Endothelial cell of umbilical vein (primary cell): ENCODE results near the gene DLG1. TPM values are rescaled to one million over a fixed set of nuclear protein-coding genes. Genes with fewer than 3 reads are reported as not detected.

Experiments
- BruUV-seq: library from RNA; stranded (reverse); fragments of 400-500 nt; replicated peaks from 2 replicates; lab custom pipeline; 2021; lab: Mats Ljungman, UMichigan
- CTCF ChIA-PET: fragments of 300-600, 350-600 bp; sonication (Branson Sonifier 250); formaldehyde crosslinking; loops from one replicate; lab custom pipeline; 2021; ENCODE audit warnings: antibody characterized with exemption, inconsistent platforms; lab: Charles Lee
- POLR2A ChIA-PET: fragments of 300-600, 350-600 bp; sonication (Branson Sonifier 250); formaldehyde crosslinking; loops from one replicate; lab custom pipeline; 2021; ENCODE audit warnings: antibody characterized with exemption, inconsistent platforms; lab: Charles Lee
- DNase-seq: peaks from one replicate; pipeline ENCODE4 v3.0.0-alpha.2; 2011; ENCODE audit warnings: low read depth, low spot score
- FAIRE-seq: peaks from 2 replicates; lab custom pipeline; 2011; peaks lifted over from hg19 to GRCh38; lab: Jason Lieb, UNC
- H2AFZ ChIP-seq: 2 replicates; pipeline ENCODE4 v1.6.0; 2012; ENCODE audit warnings: low read depth, low read length, control low read depth, inconsistent platforms
- H3K27ac ChIP-seq: 2 replicates; pipeline ENCODE4 v1.5.1; 2011; ENCODE audit warnings: low read depth, mild to moderate bottlenecking, control low read depth, low read length, moderate library complexity; ENCODE audit not compliant: insufficient read depth
- H3K27me3 ChIP-seq, 2 experiments: 2 replicates each; pipeline versions ENCODE4 v1.6.0 to v1.6.1; 2011; ENCODE audit warnings: low read length in 2 of 2, mixed read lengths in 1 of 2; ENCODE audit not compliant: control insufficient read depth in 2 of 2, insufficient read depth in 2 of 2
- H3K36me3 ChIP-seq, 2 experiments: 2 replicates in 1 of 2; 3 replicates in 1 of 2; pipeline ENCODE4 v1.5.1; 2011; ENCODE audit warnings: low read length in 2 of 2, mild to moderate bottlenecking in 1 of 2, moderate library complexity in 1 of 2; ENCODE audit not compliant: control insufficient read depth in 2 of 2, insufficient read depth in 2 of 2; ENCODE audit errors: extremely low read depth in 1 of 2
- H3K4me1 ChIP-seq: 3 replicates; pipeline ENCODE4 v1.5.1; 2011; ENCODE audit warnings: mild to moderate bottlenecking, low read length; ENCODE audit not compliant: control insufficient read depth, insufficient read depth; ENCODE audit errors: extremely low read depth
- H3K4me2 ChIP-seq: 2 replicates; pipeline ENCODE4 v1.6.1; 2011; ENCODE audit warnings: low read length, control low read depth, mixed read lengths; ENCODE audit not compliant: insufficient read depth
- H3K4me3 ChIP-seq, 3 experiments: fragments of 200-600 bp in 1 of 3; sonication (generic), shearing (Covaris generic) in 1 of 3; replicated peaks in 1 of 3; 2 replicates each; pipeline ENCODE4 v1.5.1; 2011 to 2016; ENCODE audit warnings: control low read depth in 3 of 3, low read length in 3 of 3, mild to moderate bottlenecking in 2 of 3, inconsistent platforms in 1 of 3, low read depth in 1 of 3, moderate library complexity in 1 of 3; ENCODE audit not compliant: insufficient read depth in 1 of 3
- H3K79me2 ChIP-seq: 2 replicates; pipeline ENCODE4 v1.6.0; 2012; ENCODE audit warnings: low read length, inconsistent platforms; ENCODE audit not compliant: control insufficient read depth, insufficient read depth
- H3K9ac ChIP-seq: replicated peaks from 2 replicates; pipeline ENCODE3; 2011; ENCODE audit warnings: low read length, control low read depth; ENCODE audit not compliant: insufficient read depth; ENCODE audit errors: extremely low read depth
- H3K9me1 ChIP-seq: replicated peaks from 3 replicates; pipeline ENCODE4 v1.6.0; 2011; ENCODE audit warnings: mild to moderate bottlenecking, low read length; ENCODE audit not compliant: control insufficient read depth, insufficient read depth; ENCODE audit errors: extremely low read depth
- H3K9me3 ChIP-seq: replicated peaks from 2 replicates; pipeline ENCODE4 v1.5.1; 2012; ENCODE audit warnings: low read length, inconsistent platforms; ENCODE audit not compliant: control insufficient read depth, insufficient read depth
- H4K20me1 ChIP-seq: replicated peaks from 2 replicates; pipeline ENCODE3; 2011; ENCODE audit warnings: mild to moderate bottlenecking, low read length; ENCODE audit not compliant: control insufficient read depth, insufficient read depth; ENCODE audit errors: extremely low read depth
- CTCF ChIP-seq, 2 donors: IDR thresholded peaks; 1 replicate in 1 of 2; 2 replicates in 1 of 2; pipeline ENCODE4 v1.5.1; 2011; ENCODE audit warnings: low read length in 2 of 2, mild to moderate bottlenecking in 2 of 2, moderate library complexity in 2 of 2, control low read depth in 1 of 2, inconsistent platforms in 1 of 2, low read depth in 1 of 2; ENCODE audit not compliant: insufficient read depth in 1 of 2; ENCODE audit errors: extremely low read depth in 1 of 2
- EZH2 ChIP-seq: IDR thresholded peaks from 2 replicates; pipeline ENCODE4 v1.6.1; 2012; ENCODE audit warnings: borderline replicate concordance, low read depth, mild to moderate bottlenecking, moderate library complexity, low read length, inconsistent platforms; ENCODE audit not compliant: severe bottlenecking
- GATA2 ChIP-seq: IDR thresholded peaks from 2 replicates; pipeline ENCODE4 v1.7.0; 2011; ENCODE audit warnings: low read depth, mild to moderate bottlenecking, moderate library complexity, mixed read lengths, low read length; ENCODE audit not compliant: insufficient read length, insufficient read depth
- JUN ChIP-seq: IDR thresholded peaks from 2 replicates; pipeline ENCODE4 v1.6.1; 2011; ENCODE audit warnings: borderline replicate concordance, low read depth; ENCODE audit not compliant: insufficient read length, insufficient read depth
- MAX ChIP-seq: IDR thresholded peaks from 2 replicates; pipeline ENCODE4 v1.6.1; 2011; ENCODE audit not compliant: insufficient read depth, insufficient read length
- MYC ChIP-seq: IDR thresholded peaks from one replicate; pipeline ENCODE4 v1.6.1; 2011; ENCODE audit warnings: mild to moderate bottlenecking, low read depth, low read length
- POLR2A ChIP-seq: IDR thresholded peaks from 2 replicates; pipeline ENCODE4 v1.6.1; 2012; ENCODE audit warnings: low read depth, mild to moderate bottlenecking, control low read depth, low read length
- POLR2AphosphoS5 ChIP-seq: IDR thresholded peaks from 2 replicates; pipeline ENCODE4 v1.6.1; 2012; ENCODE audit warnings: low read depth, mild to moderate bottlenecking, control low read depth, low read length, moderate library complexity; ENCODE audit not compliant: insufficient read depth
- dilution Hi-C: fragments of 300-500 bp; cut with MboI; formaldehyde crosslinking; loops from one replicate; pipeline ENCODE4 v1.15.0; 2019; ENCODE audit warnings: low sequenced_read_pairs; ENCODE audit not compliant: extremely low pct_ligation_motif_present
- intact Hi-C: fragments of 100-400 bp; cut with micrococcal nuclease; formaldehyde crosslinking; loops from one replicate; pipeline ENCODE4 v1.10.0; 2022
- polyA plus RNA-seq, 4 experiments: library from polyadenylated mRNA; depleted of rRNA in 3 of 4; stranded (reverse) in 3 of 4; unstranded in 1 of 4; fragments of >200 nt; gene quantifications; 2 replicates each; pipeline versions ENCODE4 v1.2.1 to v1.2.3, GENCODE V29; 2011 to 2012; ENCODE audit warnings: missing spikeins in 1 of 4
- total RNA-seq: library from RNA; stranded (reverse); gene quantifications from 2 replicates; pipeline ENCODE4 v1.2.3, GENCODE V29; 2021

DLG1 gene
- total and polyA plus RNA-seq, 2 donors (not counting 3 experiments of a cell fraction or from before 2014, with no cell fraction given): 26.5 to 80.1 TPM

- dilution Hi-C loops: loop anchor here (25.0 kb wide), 1 partner anchor 251 kb away; no protein-coding TSS in a partner anchor
These were observed 37.3 kb downstream of the DLG1 start for GRCh38 chr3:197261164-197261509.

GRCh38 chr3:197260491-197261163 lies 37.8 kb downstream of the DLG1 start:
- CTCF ChIA-PET: interaction anchor here (0.6 to 2.6 kb wide), 8 partner anchors 9 to 303 kb away, joined by 3 to 8 read pairs (median 4); no protein-coding TSS in a partner anchor
- Histone ChIP-seq H3K36me3 (no peaks in the 10 kb centered on the region), H4K20me1 (peaks cover 11% of the 10 kb centered on the region), H2AFZ (no peak overlapping the region), H3K4me3 (no peak overlapping the region), H3K9me1 (no peaks in the 10 kb centered on the region), H3K4me1 (no peaks in the 10 kb centered on the region), H3K4me2 (no peak overlapping the region), H3K9ac (no peak overlapping the region), H3K79me2 (peaks cover 84% of the 10 kb centered on the region), H3K27me3 (no peaks in the 10 kb centered on the region), H3K9me3 (no peaks in the 10 kb centered on the region), H3K27ac (no peak overlapping the region)
- no TSS peak for BruUV-seq
- FAIRE-seq (no peak), DNase-seq (no peak)
- intact Hi-C loops: no loop called here
- POLR2A ChIA-PET: interaction anchor here (0.5 kb wide), 1 partner anchor 14 kb away, joined by 5 read pairs; no protein-coding TSS in a partner anchor
- dilution Hi-C loops: loop anchor here (25.0 kb wide), 1 partner anchor 252 kb away; no protein-coding TSS in a partner anchor
- TF ChIP-seq EZH2 (no peak), JUN (no peak), POLR2A (no peak), GATA2 (no peak), MAX (no peak), CTCF (IDR thresholded peaks at IDR 0.05; ENCODE audit: extremely low read depth in 1 of 2, insufficient read depth in 1 of 2, low read depth in 1 of 2, low read length in 2 of 2) (no peak), POLR2AphosphoS5 (no peak), MYC (no peak)

More at GRCh38 chr3:197261164-197261509, 37.3 kb downstream of the DLG1 start:
- Histone ChIP-seq H3K27ac (no peak overlapping the region), H3K9ac (no peak overlapping the region), H3K4me2 (no peak overlapping the region), H3K9me1 (no peaks in the 10 kb centered on the region), H3K4me1 (no peaks in the 10 kb centered on the region), H3K27me3 (no peaks in the 10 kb centered on the region), H3K4me3 (no peak overlapping the region), H3K36me3 (no peaks in the 10 kb centered on the region), H3K79me2 (peaks cover 84% of the 10 kb centered on the region), H4K20me1 (peaks cover 8% of the 10 kb centered on the region), H2AFZ (no peak overlapping the region), H3K9me3 (no peaks in the 10 kb centered on the region)
- BruUV-seq: no TSS peak
- intact Hi-C loops: no loop called here
- CTCF ChIA-PET: interaction anchor here (0.7 to 2.6 kb wide), 6 partner anchors 9 to 302 kb away, joined by 3 to 6 read pairs (median 4); no protein-coding TSS in a partner anchor
- FAIRE-seq: no peak
- POLR2A ChIA-PET: interaction anchor here (0.6 kb wide), 1 partner anchor 241 kb away, joined by 3 read pairs; no protein-coding TSS in a partner anchor
- DNase-seq: no peak
- TF ChIP-seq POLR2AphosphoS5: no peak
- no peak for TF ChIP-seq POLR2A
